A549 (cell line): ENCODE results near the gene MPHOSPH9. TPM values are rescaled to one million over a fixed set of nuclear protein-coding genes. Genes with fewer than 3 reads are reported as not detected.

ENCODE experiments used
- ATAC-seq, 2 experiments: fragments of 200-7000 bp in 1 of 2; fragments of >200 bp in 1 of 2; cut with Nextera tagmentation in 1 of 2; cut with Tn5 transposase in 1 of 2; 3 replicates each; pipeline versions ENCODE4 v1.8.0 to v1.9.1; 2018 to 2020; ENCODE audit warnings: mild to moderate bottlenecking in 1 of 2, moderate library complexity in 1 of 2
- CTCF ChIA-PET: fragments of 300-600 bp; sonication (Branson Sonifier 250); formaldehyde crosslinking; extraction: SDS; loops from one replicate; lab custom pipeline; 2021; ENCODE audit warnings: antibody characterized with exemption, inconsistent platforms; lab: Yijun Ruan, JAX
- POLR2A ChIA-PET: fragments of 350-600 bp; formaldehyde crosslinking; extraction: SDS; loops from one replicate; lab custom pipeline; 2021; ENCODE audit warnings: antibody characterized with exemption, inconsistent platforms; lab: Yijun Ruan, JAX
- DNase-seq, 2 experiments: peaks; one replicate each; pipeline versions ENCODE4 v3.0.0 to v3.0.0-alpha.2; 2011 to 2016; ENCODE audit warnings: low read depth in 1 of 2, low spot score in 1 of 2
- FAIRE-seq: peaks from 2 replicates; lab custom pipeline; 2011; peaks lifted over from hg19 to GRCh38; lab: Jason Lieb, UNC
- H3K27ac ChIP-seq, 2 experiments: fragments of >200 bp; sonication (Bioruptor Twin); formaldehyde crosslinking; 3 replicates each; pipeline ENCODE4 v1.5.1; 2016 to 2017
- H3K4me1 ChIP-seq: fragments of >200 bp; sonication (Bioruptor Twin); formaldehyde crosslinking; 3 replicates; pipeline ENCODE4 v1.6.1; 2016
- H3K4me2 ChIP-seq: fragments of >200 bp; sonication (Bioruptor Twin); formaldehyde crosslinking; 3 replicates; pipeline ENCODE4 v1.6.1; 2016
- H3K4me3 ChIP-seq: fragments of >200 bp; sonication (Bioruptor Twin); formaldehyde crosslinking; 3 replicates; pipeline ENCODE4 v1.5.1; 2016
- H3K9me3 ChIP-seq: fragments of >200 bp; sonication (Bioruptor Twin); formaldehyde crosslinking; 3 replicates; pipeline ENCODE4 v1.6.1; 2016
- CBX2 ChIP-seq: fragments of 200-600 bp; sonication (generic); IDR thresholded peaks from 2 replicates; pipeline ENCODE4 v1.6.1; 2016; ENCODE audit warnings: low read depth, mild to moderate bottlenecking, borderline replicate concordance
- CHD2 ChIP-seq: fragments of 150-350 bp; IDR thresholded peaks from 2 replicates; pipeline ENCODE4 v1.6.1; 2014; ENCODE audit warnings: low read length; ENCODE audit not compliant: partially characterized antibody
- CHD4 ChIP-seq: fragments of 200-600 bp; sonication (generic); IDR thresholded peaks from 2 replicates; pipeline ENCODE4 v1.6.1; 2016; ENCODE audit warnings: antibody characterized with exemption, mild to moderate bottlenecking, borderline replicate concordance
- CTCF ChIP-seq: fragments of >200 bp; sonication (Bioruptor Twin); formaldehyde crosslinking; IDR thresholded peaks from 3 replicates; pipeline ENCODE4 v1.5.1; 2016
- E2F6 ChIP-seq: IDR thresholded peaks from 2 replicates; pipeline ENCODE4 v1.6.1; 2012; ENCODE audit warnings: low read depth, borderline replicate concordance
- EHF ChIP-seq: fragments of 250-450 bp; sonication (Bioruptor Pico); IDR thresholded peaks from 2 replicates; pipeline ENCODE4 v1.5.0; 2020; ENCODE audit warnings: mild to moderate bottlenecking
- EP300 ChIP-seq, 2 experiments: fragments of >200 bp; sonication (Bioruptor Twin); formaldehyde crosslinking; IDR thresholded peaks; 2 replicates in 1 of 2; 3 replicates in 1 of 2; pipeline ENCODE4 v1.6.1; 2016 to 2017
- FOSB ChIP-seq: fragments of 250-450 bp; sonication (Bioruptor Pico); IDR thresholded peaks from 2 replicates; pipeline ENCODE4 v1.5.0; 2020; ENCODE audit warnings: mild to moderate bottlenecking, moderate library complexity
- FOSL2 ChIP-seq, 2 experiments: fragments of 450-650 bp in 1 of 2; fragments of >200 bp in 1 of 2; sonication (Bioruptor Twin) in 1 of 2; formaldehyde crosslinking; IDR thresholded peaks; 2 replicates each; pipeline versions ENCODE4 v1.5.0 to v1.6.1; 2016 to 2020; ENCODE audit warnings: mild to moderate bottlenecking in 1 of 2, moderate library complexity in 1 of 2
- FOXS1 ChIP-seq: fragments of 250-450 bp; sonication (Bioruptor Pico); IDR thresholded peaks from 2 replicates; pipeline ENCODE4 v1.5.0; 2020; ENCODE audit warnings: mild to moderate bottlenecking, moderate library complexity
- GATA3 ChIP-seq: IDR thresholded peaks from 2 replicates; pipeline ENCODE4 v1.6.1; 2012; ENCODE audit warnings: borderline replicate concordance
- HDAC2 ChIP-seq: fragments of 200-600 bp; sonication (generic); IDR thresholded peaks from 2 replicates; pipeline ENCODE4 v1.6.1; 2016
- HMGXB4 ChIP-seq: fragments of 250-450 bp; sonication (Bioruptor Pico); IDR thresholded peaks from 2 replicates; pipeline ENCODE4 v1.5.0; 2021; ENCODE audit warnings: mild to moderate bottlenecking, moderate library complexity, borderline replicate concordance
- HOXA7 ChIP-seq: fragments of 250-450 bp; sonication (Bioruptor Pico); IDR thresholded peaks from 2 replicates; pipeline ENCODE4 v1.5.0; 2020; ENCODE audit warnings: mild to moderate bottlenecking, moderate library complexity
- HOXB13 ChIP-seq: fragments of 250-450 bp; sonication (Bioruptor Pico); IDR thresholded peaks from 2 replicates; pipeline ENCODE4 v1.5.0; 2020; ENCODE audit warnings: low read depth, mild to moderate bottlenecking, moderate library complexity
- HOXB5 ChIP-seq: fragments of 250-450 bp; sonication (Bioruptor Pico); IDR thresholded peaks from 2 replicates; pipeline ENCODE4 v1.5.0; 2020; ENCODE audit warnings: mild to moderate bottlenecking, moderate library complexity
- JUN ChIP-seq, 2 experiments: fragments of >200 bp; sonication (Bioruptor Twin); formaldehyde crosslinking; IDR thresholded peaks; 2 replicates in 1 of 2; 3 replicates in 1 of 2; pipeline ENCODE4 v1.6.1; 2016 to 2017
- KDM1A ChIP-seq: fragments of 200-600 bp; sonication (generic); IDR thresholded peaks from 2 replicates; pipeline ENCODE4 v1.6.1; 2016; ENCODE audit warnings: low read depth, mild to moderate bottlenecking
- MAFK ChIP-seq: fragments of 450-650 bp; IDR thresholded peaks from 2 replicates; pipeline ENCODE4 v1.6.1; 2014; ENCODE audit not compliant: partially characterized antibody
- MAZ ChIP-seq: fragments of 150-350 bp; IDR thresholded peaks from 2 replicates; pipeline ENCODE4 v1.6.1; 2014; ENCODE audit warnings: antibody characterized with exemption, low read depth, low read length, borderline replicate concordance
- MYC ChIP-seq: IDR thresholded peaks from 2 replicates; pipeline ENCODE4 v1.6.1; 2012; ENCODE audit warnings: mild to moderate bottlenecking, inconsistent platforms, low read length, improper control_type of control experiment, borderline replicate concordance
- PHF8 ChIP-seq: fragments of 200-600 bp; sonication (generic); IDR thresholded peaks from 2 replicates; pipeline ENCODE4 v1.6.1; 2016; ENCODE audit warnings: low read depth, mild to moderate bottlenecking, antibody characterized with exemption, moderate library complexity, borderline replicate concordance
- RAD21 ChIP-seq, 2 experiments: fragments of >200 bp in 1 of 2; sonication (Bioruptor Twin) in 1 of 2; formaldehyde crosslinking in 1 of 2; IDR thresholded peaks in 1 of 2; conservative IDR thresholded peaks in 1 of 2; 2 replicates in 1 of 2; 3 replicates in 1 of 2; pipeline ENCODE4 v1.6.1; 2012 to 2018; ENCODE audit warnings: inconsistent platforms in 1 of 2
- RARB ChIP-seq: fragments of 250-450 bp; sonication (Bioruptor Pico); IDR thresholded peaks from 2 replicates; pipeline ENCODE4 v1.8.0; 2021; ENCODE audit warnings: mild to moderate bottlenecking, moderate library complexity
- RCOR1 ChIP-seq: fragments of 150-350 bp; IDR thresholded peaks from 2 replicates; pipeline ENCODE4 v1.6.1; 2014; ENCODE audit warnings: antibody characterized with exemption, low read length, low read depth
- RFX5 ChIP-seq: fragments of 450-650 bp; IDR thresholded peaks from 2 replicates; pipeline ENCODE4 v1.7.1; 2014; ENCODE audit warnings: antibody characterized with exemption, mild to moderate bottlenecking, moderate library complexity
- SMC3 ChIP-seq: fragments of >200 bp; sonication (Bioruptor Twin); formaldehyde crosslinking; IDR thresholded peaks from 3 replicates; pipeline ENCODE4 v1.6.1; 2018; ENCODE audit warnings: inconsistent platforms
- TFCP2L1 ChIP-seq: fragments of 250-450 bp; sonication (Bioruptor Pico); IDR thresholded peaks from 2 replicates; pipeline ENCODE4 v1.5.0; 2021; ENCODE audit warnings: mild to moderate bottlenecking
- TP53 ChIP-seq: fragments of 250-450 bp; sonication (Bioruptor Pico); IDR thresholded peaks from 2 replicates; pipeline ENCODE4 v1.5.0; 2021; ENCODE audit warnings: mild to moderate bottlenecking, moderate library complexity
- ZFP36 ChIP-seq: fragments of 450-650 bp; IDR thresholded peaks from 2 replicates; pipeline ENCODE4 v1.6.1; 2014; ENCODE audit warnings: borderline replicate concordance; ENCODE audit not compliant: partially characterized antibody
- WGBS: methylation state at CpG from one replicate; pipeline ENCODE4 v1.1.6; 2017; ENCODE audit errors: missing lambda C conversion rate; 5-methylcytosine and 5-hydroxymethylcytosine counted together
- polyA minus RNA-seq: library from RNA; depleted of rRNA, polyadenylated mRNA; stranded (reverse); fragments of >200 nt; gene quantifications from 2 replicates; pipeline ENCODE4 v1.2.3, GENCODE V29; 2011; rRNA and poly(A)+ RNA removed
- polyA plus RNA-seq, 4 experiments: library from polyadenylated mRNA; depleted of rRNA in 3 of 4; stranded (reverse); fragments of >200 nt; fragmentation: RNase III in 1 of 4; extraction: RNeasy Plus Mini Kit Qiagen cat#74134 plus additional on column Dnase treatment in 1 of 4; gene quantifications; 2 replicates in 3 of 4; 3 replicates in 1 of 4; pipeline ENCODE4 v1.2.3, GENCODE V29; 2011 to 2017
- TF ChIP-seq, protein P1 (sequence below): fragments of >200 bp; sonication (Bioruptor Twin); formaldehyde crosslinking; IDR thresholded peaks from 3 replicates; pipeline ENCODE4 v1.6.1; 2016
- TF ChIP-seq, protein P2 (sequence below): IDR thresholded peaks from 2 replicates; pipeline ENCODE4 v1.6.1; 2012

The MPHOSPH9 gene
- polyA plus RNA-seq (2011; rRNA removed) (52.0 and 74.9 TPM in 2 replicates), polyA plus RNA-seq (2017; fragmentation: RNase III; extraction: RNeasy Plus Mini Kit Qiagen cat#74134 plus additional on column Dnase treatment) (28.5 to 31.0 TPM (median 29.3 TPM) in 3 replicates), polyA minus RNA-seq (45.2 and 59.6 TPM in 2 replicates)
- polyA plus RNA-seq (2012; cell fraction: cytosol; rRNA removed) = 10.5 and 13.0 TPM in 2 replicates
- 15.4 and 18.5 TPM in 2 replicates for polyA plus RNA-seq (2012; cell fraction: nucleus; rRNA removed)

DNA sequence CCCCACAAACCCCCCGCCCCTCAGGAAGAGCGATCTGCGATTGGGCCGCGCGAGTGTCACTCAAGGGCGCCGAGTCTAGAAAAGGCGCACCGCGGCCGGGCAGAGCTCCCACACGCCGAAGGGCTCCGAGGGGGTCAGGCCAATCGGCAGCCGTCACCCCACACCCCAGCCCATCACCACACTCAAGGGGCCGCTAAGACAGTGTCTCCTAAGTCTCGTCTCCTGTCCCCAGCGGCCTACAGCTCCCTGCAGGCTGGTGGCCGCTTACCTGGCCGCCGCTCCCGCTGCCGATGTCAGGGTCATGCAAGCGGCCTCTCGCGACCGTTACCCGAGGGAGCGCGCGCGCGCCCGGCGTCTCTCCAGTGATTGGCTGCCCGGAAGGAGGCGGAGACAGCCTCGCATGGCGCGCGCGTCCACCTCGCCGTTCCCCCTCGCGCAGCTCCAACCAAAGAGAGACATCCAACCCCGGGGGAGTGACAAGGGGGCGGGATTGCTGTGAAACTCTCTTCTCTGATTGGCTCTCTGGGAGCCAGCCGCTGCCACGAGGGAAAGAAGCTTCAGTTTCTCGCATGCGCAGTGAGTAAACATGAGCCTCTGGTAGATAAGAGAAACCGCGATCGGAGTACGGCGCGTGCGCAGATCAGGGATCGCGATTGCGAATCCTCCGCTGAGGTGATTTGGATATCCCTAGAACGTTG is at the start of gene MPHOSPH9, which contains the start of gene MTRFR:
MPHOSPH9 (minus strand) TSS at position 335 of the 698 bp plus-strand sequence. CDS start 2,777 bp downstream, outside the sequence.
MTRFR (plus strand) TSS at position 630 of the 698 bp plus-strand sequence. CDS start 20,239 bp downstream, outside the sequence.
- CTCF ChIA-PET = interaction anchor here (0.8 to 4.3 kb wide), 12 partner anchors 8 to 372 kb away, joined by 3 to 31 read pairs (median 4); partner anchors contain the start of gene PITPNM2
- WGBS = 2% methylated on average over 42 of the region's 66 CpGs
- FAIRE-seq = peak; percentile 81
- POLR2A ChIA-PET = interaction anchor here (0.5 to 2.6 kb wide), 59 partner anchors 8 to 595 kb away, joined by 3 to 29 read pairs (median 5); partner anchors contain the start of genes ABCB9, ARL6IP4, KMT5A and OGFOD2
- Histone ChIP-seq H3K9me3 (no peaks in the 10 kb centered on the region), H3K4me1 (peaks cover 38% of the 10 kb centered on the region), H3K27ac (peak within 1 kb of the TSS; percentile 93 to 97), H3K4me2 (peak within 1 kb of the TSS; percentile 89), H3K4me3 (peak within 1 kb of the TSS; percentile 84)
- peak; percentile 99 to 100 for DNase-seq
- peak; percentile 96 to 97 for ATAC-seq
- TF ChIP-seq, protein P1, sequence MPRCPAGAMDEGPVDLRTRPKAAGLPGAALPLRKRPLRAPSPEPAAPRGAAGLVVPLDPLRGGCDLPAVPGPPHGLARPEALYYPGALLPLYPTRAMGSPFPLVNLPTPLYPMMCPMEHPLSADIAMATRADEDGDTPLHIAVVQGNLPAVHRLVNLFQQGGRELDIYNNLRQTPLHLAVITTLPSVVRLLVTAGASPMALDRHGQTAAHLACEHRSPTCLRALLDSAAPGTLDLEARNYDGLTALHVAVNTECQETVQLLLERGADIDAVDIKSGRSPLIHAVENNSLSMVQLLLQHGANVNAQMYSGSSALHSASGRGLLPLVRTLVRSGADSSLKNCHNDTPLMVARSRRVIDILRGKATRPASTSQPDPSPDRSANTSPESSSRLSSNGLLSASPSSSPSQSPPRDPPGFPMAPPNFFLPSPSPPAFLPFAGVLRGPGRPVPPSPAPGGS = peak; percentile 99
- TF ChIP-seq CHD2 (peak; percentile 73), SMC3 (no peak), MAZ (no peak), KDM1A (no peak), RARB (peak; percentile 65; the same call in 1 of the 2 replicates), HOXB5 (CRISPR knock-in tag) (0 out of 2 replicates have a peak, but pooled peaks have one; percentile 38), RCOR1 (no peak), CHD4 (no peak), HMGXB4 (CRISPR knock-in tag) (no peak), TFCP2L1 (CRISPR knock-in tag) (peak; percentile 91), FOXS1 (no peak), HOXA7 (CRISPR knock-in tag) (peak; percentile 32; the same call in 1 of the 2 replicates), CTCF (no peak), RAD21 (conservative IDR thresholded peaks at IDR 0.05 in 1 of 2, IDR thresholded peaks at IDR 0.05 in 1 of 2) (0 out of 5 replicates have a peak, but pooled peaks of 1 of the 2 experiments have one; percentile 20), FOSB (CRISPR knock-in tag) (peak; percentile 86; the same call in 1 of the 2 replicates), FOSL2 (IDR thresholded peaks at IDR 0.05) (no peak), FOSL2 (CRISPR knock-in tag; IDR thresholded peaks at IDR 0.05) (peak; percentile 50; the same call in 1 of the 2 replicates), E2F6 (peak; percentile 44), EP300 (IDR thresholded peaks at IDR 0.05) (no peak), GATA3 (no peak; the same call in 1 of the 2 replicates), PHF8 (peak; percentile 99), MAFK (no peak), MYC (0 out of 2 replicates have a peak, but pooled peaks have one; percentile 36), HOXB13 (no peak), JUN (IDR thresholded peaks at IDR 0.05) (peak; percentile 93 to 98), CBX2 (no peak), HDAC2 (no peak), EHF (CRISPR knock-in tag) (no peak), TP53 (peak; percentile 65; the same call in 1 of the 2 replicates), ZFP36 (no peak), RFX5 (peak; percentile 35; the same call in 1 of the 2 replicates)
- TF ChIP-seq, protein P2, sequence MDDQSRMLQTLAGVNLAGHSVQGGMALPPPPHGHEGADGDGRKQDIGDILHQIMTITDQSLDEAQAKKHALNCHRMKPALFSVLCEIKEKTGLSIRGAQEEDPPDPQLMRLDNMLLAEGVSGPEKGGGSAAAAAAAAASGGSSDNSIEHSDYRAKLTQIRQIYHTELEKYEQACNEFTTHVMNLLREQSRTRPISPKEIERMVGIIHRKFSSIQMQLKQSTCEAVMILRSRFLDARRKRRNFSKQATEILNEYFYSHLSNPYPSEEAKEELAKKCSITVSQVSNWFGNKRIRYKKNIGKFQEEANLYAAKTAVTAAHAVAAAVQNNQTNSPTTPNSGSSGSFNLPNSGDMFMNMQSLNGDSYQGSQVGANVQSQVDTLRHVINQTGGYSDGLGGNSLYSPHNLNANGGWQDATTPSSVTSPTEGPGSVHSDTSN = peak; percentile 99
